T-helper 17 cell (primary cell): ENCODE data around the gene MRPL24. TPM values are rescaled to one million over a fixed set of nuclear protein-coding genes. Genes with fewer than 3 reads are reported as not detected.

Source experiments
- ATAC-seq: fragments of 150-1000 bp; cut with Tn5 transposase; 2 replicates; pipeline ENCODE4 v1.10.0; 2021; ENCODE audit warnings: mild to moderate bottlenecking, moderate library complexity
- DNase-seq, 3 donors: peaks; one replicate each; pipeline versions ENCODE4 v3.0.0 to v3.0.0-alpha.2; 2020 to 2021
- H3K9me3 ChIP-seq: one replicate; pipeline ENCODE4 v1.7.0; 2013; ENCODE audit warnings: low read length, mild to moderate bottlenecking; ENCODE audit not compliant: control insufficient read depth, poor library complexity, severe bottlenecking
- H3K27ac Mint-ChIP-seq: one replicate; pipeline ENCODE4 v1.8.0; 2022; ENCODE audit warnings: mild to moderate bottlenecking, moderate library complexity, mixed read lengths
- H3K27me3 Mint-ChIP-seq: one replicate; pipeline ENCODE4 v1.8.0; 2022; ENCODE audit warnings: mixed read lengths
- H3K36me3 Mint-ChIP-seq: one replicate; pipeline ENCODE4 v1.8.0; 2022; ENCODE audit warnings: low read depth, mixed read lengths
- H3K4me1 Mint-ChIP-seq: one replicate; pipeline ENCODE4 v1.8.0; 2022; ENCODE audit warnings: mild to moderate bottlenecking, mixed read lengths
- H3K4me3 Mint-ChIP-seq: one replicate; pipeline ENCODE4 v1.8.0; 2022; ENCODE audit warnings: mild to moderate bottlenecking, moderate library complexity, mixed read lengths
- total RNA-seq, 4 donors: library from RNA in 2 of 4; stranded (reverse) in 2 of 4; gene quantifications; one replicate each; pipeline ENCODE4 v1.2.3 and lab custom pipeline; 2022 to 2026

Gene MRPL24
- total RNA-seq, 2 donors from 2014 or later = 18.7 to 25.1 TPM

DNA sequence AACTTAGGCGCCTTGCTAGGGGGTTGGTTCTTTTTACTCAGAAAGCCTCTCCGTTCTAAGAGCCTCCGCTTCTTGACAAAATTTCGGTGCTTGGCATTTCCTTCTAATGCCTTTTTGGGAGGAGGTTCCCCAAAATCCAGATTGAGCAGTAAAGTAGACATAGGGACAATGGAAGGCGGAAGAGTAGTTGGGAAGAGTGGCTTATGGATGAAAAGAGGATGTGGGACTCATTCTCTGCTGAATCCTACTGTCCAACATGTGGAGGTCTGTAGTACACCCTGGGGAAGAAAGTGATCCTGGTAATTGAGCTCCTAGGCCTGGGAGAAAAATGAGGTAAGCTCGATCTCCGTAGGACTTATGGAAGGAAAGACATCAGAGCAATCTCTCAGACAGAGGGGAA lies 13.4 kb downstream of the MRPL24 start:
- DNase-seq = no peak
- Mint-ChIP-seq H3K27ac (no peak overlapping the region), H3K4me3 (no peak overlapping the region), H3K36me3 (peaks cover 3% of the 10 kb centered on the region), H3K4me1 (peaks cover 17% of the 10 kb centered on the region), H3K27me3 (no peaks in the 10 kb centered on the region)
- no peak for ATAC-seq
- H3K9me3 ChIP-seq = no peaks in the 10 kb centered on the region

- Mint-ChIP-seq H3K27me3 (no peaks in the 10 kb centered on the region), H3K4me3 (no peak overlapping the region), H3K4me1 (peaks cover 17% of the 10 kb centered on the region), H3K27ac (no peak overlapping the region), H3K36me3 (peaks cover 3% of the 10 kb centered on the region)
- DNase-seq = no peak
- ATAC-seq = no peak
- H3K9me3 ChIP-seq = no peaks in the 10 kb centered on the region
Measured at GRCh38 chr1:156726549-156727226, 14.2 kb downstream of the MRPL24 start.

GRCh38 chr1:156725683-156726280 lies 15.1 kb downstream of the MRPL24 start:
- Mint-ChIP-seq H3K27me3 (no peaks in the 10 kb centered on the region), H3K4me3 (no peak overlapping the region), H3K4me1 (peaks cover 15% of the 10 kb centered on the region), H3K27ac (no peak overlapping the region), H3K36me3 (peaks cover 3% of the 10 kb centered on the region)
- no peaks in the 10 kb centered on the region for H3K9me3 ChIP-seq
- peak; percentile 15 for ATAC-seq
- DNase-seq = peak; percentile 65 to 74 (median 71)

DNA sequence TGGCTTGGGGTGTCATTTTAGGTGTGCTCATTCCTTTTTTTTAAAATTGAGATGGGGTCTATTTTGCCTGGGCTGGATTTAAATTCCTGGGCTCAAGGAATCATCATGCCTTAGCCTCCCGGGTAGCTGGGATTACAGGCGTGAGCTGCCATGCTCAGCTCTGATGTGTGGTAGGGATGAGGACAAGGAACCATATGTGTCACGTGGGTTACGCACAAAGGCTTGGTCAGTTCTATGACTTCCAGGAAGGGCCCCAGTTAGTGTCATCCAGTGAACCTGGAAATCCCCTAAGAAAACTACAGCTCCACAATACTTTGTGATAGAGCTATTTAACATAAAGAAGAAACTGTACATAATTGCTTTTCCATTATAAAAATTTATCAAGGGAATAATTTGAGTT lies 19.4 kb downstream of the MRPL24 start:
- H3K36me3 Mint-ChIP-seq = peaks cover 3% of the 10 kb centered on the region
- no peaks in the 10 kb centered on the region for H3K27me3 Mint-ChIP-seq
- H3K9me3 ChIP-seq = no peaks in the 10 kb centered on the region
- peaks cover 9% of the 10 kb centered on the region for H3K4me1 Mint-ChIP-seq
- DNase-seq (no peak), ATAC-seq (no peak)
- no peak overlapping the region for H3K27ac Mint-ChIP-seq
- H3K4me3 Mint-ChIP-seq = no peak overlapping the region

- Mint-ChIP-seq H3K4me1 (peaks cover 9% of the 10 kb centered on the region), H3K27ac (no peak overlapping the region), H3K27me3 (no peaks in the 10 kb centered on the region), H3K4me3 (no peak overlapping the region), H3K36me3 (peaks cover 3% of the 10 kb centered on the region)
- H3K9me3 ChIP-seq = no peaks in the 10 kb centered on the region
- no peak for ATAC-seq
- DNase-seq = no peak
Measured at GRCh38 chr1:156721131-156721530, 19.8 kb downstream of the MRPL24 start.

DNA sequence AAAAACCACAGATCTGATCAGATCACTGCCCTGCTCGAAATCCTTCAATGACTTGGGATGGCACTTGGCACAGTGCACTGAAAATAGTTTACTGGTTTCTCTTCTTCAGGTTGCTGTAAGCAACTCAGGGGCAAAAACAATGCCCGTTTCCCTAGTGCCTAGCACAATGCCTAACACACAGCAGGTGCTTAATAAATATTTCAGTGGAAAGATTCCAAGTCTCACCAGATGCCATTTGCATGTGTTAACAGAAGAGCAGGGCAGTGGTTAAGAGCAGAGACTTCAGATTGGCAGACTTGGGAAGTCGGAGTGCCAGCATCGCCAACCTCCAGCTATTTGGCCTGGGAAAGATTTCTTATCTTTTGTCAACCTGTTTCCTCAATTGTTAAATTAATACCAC lies 23.5 kb downstream of the MRPL24 start:
- no peaks in the 10 kb centered on the region for H3K27me3 Mint-ChIP-seq

GRCh38 chr1:156714830-156715229 lies 26.1 kb downstream of the MRPL24 start:
- no peak for ATAC-seq
- Mint-ChIP-seq H3K27me3 (no peaks in the 10 kb centered on the region), H3K36me3 (peaks cover 9% of the 10 kb centered on the region), H3K4me3 (no peak overlapping the region), H3K4me1 (peaks cover 9% of the 10 kb centered on the region), H3K27ac (peak overlapping the region; percentile 61)
- DNase-seq = no peak
- H3K9me3 ChIP-seq = no peaks in the 10 kb centered on the region

More for the DNA sequence above, 23.5 kb downstream of the MRPL24 start:
- DNase-seq (no peak), ATAC-seq (no peak)
- H3K9me3 ChIP-seq = no peaks in the 10 kb centered on the region
- Mint-ChIP-seq H3K4me3 (no peak overlapping the region), H3K36me3 (peaks cover 9% of the 10 kb centered on the region), H3K4me1 (peaks cover 9% of the 10 kb centered on the region), H3K27ac (no peak overlapping the region)

DNA sequence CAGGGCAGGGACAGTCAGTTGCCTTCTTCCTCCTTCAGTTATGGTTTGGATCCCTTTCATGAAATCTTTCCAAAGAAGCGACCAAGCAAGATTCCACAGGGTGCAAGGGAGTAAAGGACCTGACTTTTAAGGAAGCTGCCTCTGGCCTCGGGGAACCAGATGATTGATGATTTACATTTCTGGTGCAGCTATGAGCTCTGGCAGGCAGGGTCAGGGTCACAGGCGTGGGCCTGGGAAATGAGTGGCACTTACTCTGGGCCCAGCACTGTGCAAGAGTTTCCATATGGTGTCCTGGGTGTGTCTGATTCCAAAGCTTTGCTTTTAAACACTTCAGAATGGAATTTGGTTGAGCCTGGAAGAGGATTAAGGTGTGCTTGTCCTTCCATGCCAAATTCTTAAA lies 28.3 kb downstream of the MRPL24 start:
- Mint-ChIP-seq H3K4me1 (peaks cover 9% of the 10 kb centered on the region), H3K4me3 (no peak overlapping the region), H3K36me3 (peaks cover 9% of the 10 kb centered on the region), H3K27me3 (no peaks in the 10 kb centered on the region), H3K27ac (no peak overlapping the region)
- DNase-seq = no peak
- H3K9me3 ChIP-seq = no peaks in the 10 kb centered on the region
- ATAC-seq = no peak

- Mint-ChIP-seq H3K27me3 (no peaks in the 10 kb centered on the region), H3K4me1 (peaks cover 19% of the 10 kb centered on the region), H3K27ac (no peak overlapping the region), H3K4me3 (no peak overlapping the region), H3K36me3 (peaks cover 9% of the 10 kb centered on the region)
- DNase-seq (no peak), ATAC-seq (no peak)
- no peaks in the 10 kb centered on the region for H3K9me3 ChIP-seq
Measured at GRCh38 chr1:156711011-156711817, 29.7 kb downstream of the MRPL24 start.

- DNase-seq = no peak
- no peak for ATAC-seq
- peaks cover 20% of the 10 kb centered on the region for H3K4me1 Mint-ChIP-seq
- no peaks in the 10 kb centered on the region for H3K27me3 Mint-ChIP-seq
- H3K9me3 ChIP-seq = no peaks in the 10 kb centered on the region
- H3K27ac Mint-ChIP-seq = no peak overlapping the region
- peaks cover 2% of the 10 kb centered on the region for H3K36me3 Mint-ChIP-seq
- no peak overlapping the region for H3K4me3 Mint-ChIP-seq
Measured at GRCh38 chr1:156709757-156710489, 31.0 kb downstream of the MRPL24 start.

- no peaks in the 10 kb centered on the region for H3K36me3 Mint-ChIP-seq
Measured at GRCh38 chr1:156709031-156709430, 31.9 kb downstream of the MRPL24 start.

DNA sequence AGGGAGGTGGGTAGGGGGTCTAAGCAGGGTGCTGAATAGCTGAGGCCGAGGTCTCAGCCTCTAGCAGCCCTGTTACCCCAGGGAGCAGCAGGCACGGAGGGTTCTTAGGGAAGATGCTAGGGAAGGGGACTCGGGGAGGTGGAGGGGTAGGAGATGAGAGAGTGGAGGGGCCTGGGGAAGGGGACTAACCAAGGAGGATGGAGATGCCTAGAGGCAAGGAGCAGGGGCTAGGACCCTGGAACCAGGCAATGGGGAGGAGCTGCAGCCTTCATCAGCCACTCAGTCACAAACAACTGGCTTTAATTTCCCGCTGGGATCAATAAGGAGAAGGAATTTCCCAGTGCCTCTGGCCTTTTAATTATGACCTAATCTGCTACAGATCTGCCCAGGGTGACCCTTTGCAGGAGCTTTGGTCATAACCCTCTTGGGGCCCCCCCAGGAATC lies 32.6 kb downstream of the MRPL24 start:
- Mint-ChIP-seq H3K4me3 (peak overlapping the region; percentile 63), H3K36me3 (no peaks in the 10 kb centered on the region)
- H3K9me3 ChIP-seq = no peaks in the 10 kb centered on the region

More at GRCh38 chr1:156709031-156709430, 31.9 kb downstream of the MRPL24 start:
- DNase-seq (no peak), ATAC-seq (no peak)
- no peaks in the 10 kb centered on the region for H3K9me3 ChIP-seq
- Mint-ChIP-seq H3K27ac (peak overlapping the region; percentile 69), H3K4me1 (peaks cover 18% of the 10 kb centered on the region), H3K27me3 (peaks cover 6% of the 10 kb centered on the region), H3K4me3 (no peak overlapping the region)

More for the DNA sequence above, 32.6 kb downstream of the MRPL24 start:
- no peak for DNase-seq
- no peak for ATAC-seq
- H3K27ac Mint-ChIP-seq = peak overlapping the region; percentile 69
- H3K27me3 Mint-ChIP-seq = peaks cover 14% of the 10 kb centered on the region
- peaks cover 18% of the 10 kb centered on the region for H3K4me1 Mint-ChIP-seq
